ENCODE results near the gene GREB1L. TPM values are rescaled to one million over a fixed set of nuclear protein-coding genes. Genes with fewer than 3 reads are reported as not detected.
"Not testable (repeated sequence)": the region's sequence is repeated elsewhere in the genome, so short reads cannot be mapped to it uniquely, and the experiment has no call there.

GREB1L gene
- total and polyA plus RNA-seq, 5 donors, result 7.4 to 31.4 (median 23.4) TPM

GRCh38 chr18:21305621-21306020 lies 63.6 kb downstream of the GREB1L start:
- intact Hi-C loops (cut with DNase I), result loop anchor here in 1 of 4 donors (10.0 kb wide), 2 partner anchors 59 to 61 kb away; partner anchors contain the start of gene GREB1L
- Histone ChIP-seq H3K4me3 (ENCODE audit: low read length) (no peak overlapping the region), H3K4me1 (ENCODE audit: control insufficient read depth, insufficient read depth, low read length) (no peaks in the 10 kb centered on the region), H3K27ac (ENCODE audit: low read length) (no peak overlapping the region), H3K27me3 (ENCODE audit: control insufficient read depth, insufficient read depth) (no peaks in the 10 kb centered on the region), H3K9me3 (ENCODE audit: control insufficient read depth, low read length) (no peaks in the 10 kb centered on the region)
- no peak for ATAC-seq
- DNase-seq, result no peak

GRCh38 chr18:21306368-21306767 lies 64.3 kb downstream of the GREB1L start:
- Histone ChIP-seq H3K9me3 (ENCODE audit: control insufficient read depth, low read length) (no peaks in the 10 kb centered on the region), H3K27me3 (ENCODE audit: control insufficient read depth, insufficient read depth) (no peaks in the 10 kb centered on the region), H3K4me1 (ENCODE audit: control insufficient read depth, insufficient read depth, low read length) (no peaks in the 10 kb centered on the region), H3K4me3 (ENCODE audit: low read length) (no peak overlapping the region), H3K27ac (ENCODE audit: low read length) (no peak overlapping the region)
- WGBS, result 25% methylated on average over 2 of the region's 2 CpGs
- ATAC-seq (no peak), DNase-seq (no peak)
- intact Hi-C loops (cut with DNase I), result loop anchor here in 1 of 4 donors (10.0 kb wide), 2 partner anchors 58 to 62 kb away; partner anchors contain the start of gene GREB1L

GRCh38 chr18:21307578-21307977 lies 65.5 kb downstream of the GREB1L start:
- no peak overlapping the region for H3K27ac ChIP-seq (ENCODE audit: low read length)
- no peak for ATAC-seq

GRCh38 chr18:21309248-21309647 lies 67.2 kb downstream of the GREB1L start:
- ATAC-seq, result peak; percentile 77 to 84
- no peak for DNase-seq
- Histone ChIP-seq H3K9me3 (ENCODE audit: control insufficient read depth, low read length) (no peaks in the 10 kb centered on the region), H3K27me3 (ENCODE audit: control insufficient read depth, insufficient read depth) (no peaks in the 10 kb centered on the region), H3K4me3 (ENCODE audit: low read length) (no peak overlapping the region), H3K27ac (ENCODE audit: low read length) (no peak overlapping the region), H3K4me1 (ENCODE audit: control insufficient read depth, insufficient read depth, low read length) (no peaks in the 10 kb centered on the region)
- intact Hi-C loops (cut with DNase I), result loop anchor here in 1 of 4 donors (10.0 kb wide), 2 partner anchors 56 to 64 kb away; partner anchors contain the start of gene GREB1L
- WGBS, result 43% methylated on average over 5 of the region's 5 CpGs

More at GRCh38 chr18:21307578-21307977, 65.5 kb downstream of the GREB1L start:
- Histone ChIP-seq H3K4me1 (ENCODE audit: control insufficient read depth, insufficient read depth, low read length) (no peaks in the 10 kb centered on the region), H3K27me3 (ENCODE audit: control insufficient read depth, insufficient read depth) (no peaks in the 10 kb centered on the region), H3K9me3 (ENCODE audit: control insufficient read depth, low read length) (no peaks in the 10 kb centered on the region), H3K4me3 (ENCODE audit: low read length) (no peak overlapping the region)
- no peak for DNase-seq
- intact Hi-C loops (cut with DNase I), result loop anchor here in 1 of 4 donors (10.0 kb wide), 2 partner anchors 57 to 63 kb away; partner anchors contain the start of gene GREB1L
- WGBS, result 62% methylated on average over 7 of the region's 7 CpGs

GRCh38 chr18:21311980-21312379 lies 69.9 kb downstream of the GREB1L start:
- H3K27me3 ChIP-seq (ENCODE audit: control insufficient read depth, insufficient read depth); H3K4me3 ChIP-seq (ENCODE audit: low read length); H3K9me3 ChIP-seq (ENCODE audit: control insufficient read depth, low read length); DNase-seq; ATAC-seq; H3K4me1 ChIP-seq (ENCODE audit: control insufficient read depth, insufficient read depth, low read length); H3K27ac ChIP-seq (ENCODE audit: low read length): not testable (repeated sequence)
- WGBS, result 87% methylated on average over 3 of the region's 3 CpGs
- intact Hi-C loops (cut with DNase I), result loop anchor here in 1 of 4 donors (10.0 kb wide), 1 partner anchor 67 kb away; the partner anchor contains the start of gene GREB1L

- ATAC-seq (no peak), DNase-seq (no peak)
- H3K27me3 ChIP-seq (ENCODE audit: control insufficient read depth, insufficient read depth), result no peaks in the 10 kb centered on the region
- no peak overlapping the region for H3K4me3 ChIP-seq (ENCODE audit: low read length)
- H3K9me3 ChIP-seq (ENCODE audit: control insufficient read depth, low read length), result no peaks in the 10 kb centered on the region
- no peaks in the 10 kb centered on the region for H3K4me1 ChIP-seq (ENCODE audit: control insufficient read depth, insufficient read depth, low read length)
- no peak overlapping the region for H3K27ac ChIP-seq (ENCODE audit: low read length)
- intact Hi-C loops (cut with DNase I), result loop anchor here in 1 of 4 donors (10.0 kb wide), 1 partner anchor 69 kb away; the partner anchor contains the start of gene GREB1L
- 93% methylated on average over 1 of the region's 1 CpG for WGBS
Observed at GRCh38 chr18:21313576-21313975, 71.5 kb downstream of the GREB1L start.

GRCh38 chr18:21314724-21315123 lies 72.7 kb downstream of the GREB1L start:
- intact Hi-C loops (cut with DNase I), result loop anchor here in 1 of 4 donors (10.0 kb wide), 1 partner anchor 70 kb away; the partner anchor contains the start of gene GREB1L
- Histone ChIP-seq H3K27ac (ENCODE audit: low read length) (no peak overlapping the region), H3K27me3 (ENCODE audit: control insufficient read depth, insufficient read depth) (no peaks in the 10 kb centered on the region), H3K9me3 (ENCODE audit: control insufficient read depth, low read length) (no peaks in the 10 kb centered on the region), H3K4me1 (ENCODE audit: control insufficient read depth, insufficient read depth, low read length) (no peaks in the 10 kb centered on the region), H3K4me3 (ENCODE audit: low read length) (no peak overlapping the region)
- DNase-seq, result no peak
- ATAC-seq, result no peak

GRCh38 chr18:21315126-21315525 lies 73.1 kb downstream of the GREB1L start:
- H3K9me3 ChIP-seq (ENCODE audit: control insufficient read depth, low read length); H3K4me3 ChIP-seq (ENCODE audit: low read length); H3K4me1 ChIP-seq (ENCODE audit: control insufficient read depth, insufficient read depth, low read length); H3K27me3 ChIP-seq (ENCODE audit: control insufficient read depth, insufficient read depth); H3K27ac ChIP-seq (ENCODE audit: low read length); ATAC-seq; DNase-seq: not testable (repeated sequence)
- intact Hi-C loops (cut with DNase I), result loop anchor here in 1 of 4 donors (10.0 kb wide), 1 partner anchor 70 kb away; the partner anchor contains the start of gene GREB1L
- WGBS, result 90% methylated on average over 5 of the region's 5 CpGs

- intact Hi-C loops (cut with DNase I), result loop anchor here in 1 of 4 donors (10.0 kb wide), 1 partner anchor 71 kb away; the partner anchor contains the start of gene GREB1L
- peak in 1 of 2 donors; percentile 48 for ATAC-seq
- Histone ChIP-seq H3K4me1 (ENCODE audit: control insufficient read depth, insufficient read depth, low read length) (no peaks in the 10 kb centered on the region), H3K9me3 (ENCODE audit: control insufficient read depth, low read length) (no peaks in the 10 kb centered on the region), H3K27ac (ENCODE audit: low read length) (no peak overlapping the region), H3K27me3 (ENCODE audit: control insufficient read depth, insufficient read depth) (no peaks in the 10 kb centered on the region), H3K4me3 (ENCODE audit: low read length) (no peak overlapping the region)
- no peak for DNase-seq
- WGBS, result 49% methylated on average over 9 of the region's 9 CpGs
Observed at GRCh38 chr18:21315741-21316197, 73.7 kb downstream of the GREB1L start.

- no peak overlapping the region for H3K27ac ChIP-seq (ENCODE audit: low read length)
- no peak for ATAC-seq
Observed at GRCh38 chr18:21316296-21316695, 74.3 kb downstream of the GREB1L start.

GRCh38 chr18:21321711-21322110 lies 79.7 kb downstream of the GREB1L start:
- Histone ChIP-seq H3K9me3 (ENCODE audit: control insufficient read depth, low read length) (no peaks in the 10 kb centered on the region), H3K4me3 (ENCODE audit: low read length) (no peak overlapping the region), H3K27ac (ENCODE audit: low read length) (no peak overlapping the region), H3K27me3 (ENCODE audit: control insufficient read depth, insufficient read depth) (no peaks in the 10 kb centered on the region), H3K4me1 (ENCODE audit: control insufficient read depth, insufficient read depth, low read length) (no peaks in the 10 kb centered on the region)
- DNase-seq (no peak), ATAC-seq (no peak)
- intact Hi-C loops (cut with DNase I), result loop anchor here in 1 of 4 donors (10.0 kb wide), 1 partner anchor 53 kb away; no protein-coding TSS in a partner anchor
- 86% methylated on average over 3 of the region's 3 CpGs for WGBS

More at GRCh38 chr18:21316296-21316695, 74.3 kb downstream of the GREB1L start:
- Histone ChIP-seq H3K4me1 (ENCODE audit: control insufficient read depth, insufficient read depth, low read length) (no peaks in the 10 kb centered on the region), H3K9me3 (ENCODE audit: control insufficient read depth, low read length) (no peaks in the 10 kb centered on the region), H3K4me3 (ENCODE audit: low read length) (no peak overlapping the region), H3K27me3 (ENCODE audit: control insufficient read depth, insufficient read depth) (no peaks in the 10 kb centered on the region)
- 86% methylated on average over 1 of the region's 1 CpG for WGBS
- intact Hi-C loops (cut with DNase I), result loop anchor here in 1 of 4 donors (10.0 kb wide), 1 partner anchor 71 kb away; the partner anchor contains the start of gene GREB1L
- DNase-seq, result no peak
